NOMO-1 treated with DMSO at 0.1 percent for 48 hours (cell line): ENCODE results near the gene LUC7L3.
"Not testable (repeated sequence)": the region's sequence is repeated elsewhere in the genome, so short reads cannot be mapped to it uniquely, and the experiment has no call there.

ENCODE experiments used
- DNase-seq: peaks from one replicate; lab custom pipeline; 2025; ENCODE audit not compliant: unreplicated experiment; lab: John Stamatoyannopoulos, UW

The LUC7L3 gene

DNA sequence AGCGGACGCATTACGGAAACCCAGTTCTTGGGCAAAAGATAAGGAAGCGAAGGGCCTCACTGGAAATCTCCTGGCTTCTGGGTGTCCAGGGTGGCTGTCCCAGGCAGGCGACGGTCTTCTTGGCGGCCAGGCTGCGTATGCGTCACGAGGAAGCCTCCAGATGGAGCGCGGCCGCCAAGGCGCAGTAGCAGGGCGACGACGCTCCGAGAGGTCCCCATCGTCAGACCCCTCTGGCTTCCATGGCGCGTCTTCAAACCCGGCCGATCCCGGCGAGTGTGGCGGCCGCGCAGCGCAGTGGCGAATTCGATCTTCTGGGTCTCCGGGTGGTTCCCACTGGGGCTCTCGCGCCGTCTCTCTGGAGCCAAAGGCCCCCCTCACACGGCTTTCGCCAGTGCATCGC is 61.8 kb downstream of the LUC7L3 start:
- DNase-seq: no peak

DNA sequence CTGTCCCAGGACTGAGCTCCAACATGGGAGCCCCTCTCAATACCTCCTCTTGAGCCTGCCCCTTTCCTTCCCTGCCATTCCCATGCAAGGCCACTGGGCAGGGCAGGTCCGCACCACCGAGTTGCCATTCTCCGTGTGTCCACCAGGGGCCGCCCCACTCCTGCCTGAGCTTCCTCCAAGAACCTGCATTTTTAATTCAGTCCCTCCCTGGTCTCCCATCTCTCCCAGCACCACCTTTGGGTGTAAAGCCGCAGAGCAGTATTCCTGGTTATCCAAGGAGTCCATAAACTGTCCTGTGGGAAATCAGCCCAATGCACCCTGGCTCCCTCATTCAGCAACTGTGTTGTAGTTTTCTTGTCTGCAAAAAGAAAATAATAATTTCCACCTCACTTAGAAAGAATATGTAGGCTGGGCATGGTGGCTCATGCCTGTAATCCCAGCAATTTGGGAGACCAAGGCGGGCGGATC is 63.8 kb downstream of the LUC7L3 start:
- peak; percentile 76 for DNase-seq

DNA sequence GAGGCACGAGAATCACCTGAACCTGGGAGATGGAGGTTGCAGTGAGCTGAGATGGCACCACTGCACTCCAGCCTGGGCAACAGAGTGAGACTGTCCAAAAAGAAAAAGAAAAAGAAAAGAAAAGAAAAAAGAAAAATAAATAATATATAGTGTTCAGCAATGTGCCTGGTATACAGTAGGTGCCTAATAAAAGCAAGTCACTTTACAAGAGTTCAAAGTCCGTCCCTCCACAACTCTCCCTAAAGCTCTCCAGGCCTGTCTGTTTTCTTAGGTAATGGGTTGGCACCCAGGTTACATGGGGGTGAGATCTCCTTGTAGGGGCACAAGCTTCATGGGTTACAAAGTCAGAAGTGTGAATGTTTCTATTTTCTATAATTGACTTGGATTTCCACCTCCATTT is 64.5 kb downstream of the LUC7L3 start:
- no peak for DNase-seq

DNA sequence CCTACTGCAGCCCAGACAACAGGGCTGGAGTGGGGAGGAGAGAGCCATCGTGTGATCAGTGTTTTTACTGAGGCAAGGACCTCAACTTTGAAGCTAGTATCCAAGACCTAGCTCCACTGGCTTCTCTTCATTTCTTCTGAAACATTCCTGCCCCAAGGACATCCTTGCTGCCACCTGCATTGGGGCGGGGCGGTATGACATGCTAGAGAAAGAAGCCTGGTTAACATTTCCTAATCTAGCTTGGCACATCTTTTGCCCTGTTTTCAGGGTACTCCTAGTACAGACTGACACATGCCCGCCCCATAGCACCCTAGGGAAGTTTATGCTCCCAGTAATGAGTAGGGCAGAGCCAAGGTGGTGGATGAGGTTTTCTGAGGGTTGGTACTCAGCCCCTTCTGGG is 65.7 kb downstream of the LUC7L3 start:
- DNase-seq: no peak

DNA sequence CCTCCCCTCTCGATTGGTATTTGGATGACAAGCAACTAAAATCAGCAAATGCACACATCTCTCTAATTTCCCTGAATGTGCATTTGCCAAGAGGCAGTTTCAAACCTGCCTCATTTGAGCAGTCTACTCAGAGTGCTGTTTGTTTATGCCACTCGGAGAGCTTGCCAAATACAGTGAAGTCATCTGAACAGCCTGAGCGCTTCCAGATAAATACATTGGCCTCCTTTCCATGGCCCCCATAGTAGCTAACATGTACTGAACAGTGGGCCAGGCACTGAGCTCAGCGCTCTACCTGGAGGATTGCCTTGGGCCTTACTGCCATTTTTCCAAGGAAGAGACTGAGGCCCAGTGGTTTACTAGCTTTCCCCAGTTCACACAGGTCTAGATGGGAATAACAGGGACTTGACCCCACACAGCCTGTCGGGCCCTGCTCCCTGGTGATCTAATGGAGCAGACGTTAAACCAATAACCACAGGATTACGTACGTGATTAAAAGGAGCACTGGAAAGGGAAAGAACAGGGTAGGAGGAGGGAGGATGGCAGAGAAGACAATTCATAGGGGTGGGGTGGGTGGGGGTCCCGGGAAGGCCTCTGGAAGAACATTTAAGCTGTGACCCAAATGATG is 66.7 kb downstream of the LUC7L3 start:
- DNase-seq: no peak

DNA sequence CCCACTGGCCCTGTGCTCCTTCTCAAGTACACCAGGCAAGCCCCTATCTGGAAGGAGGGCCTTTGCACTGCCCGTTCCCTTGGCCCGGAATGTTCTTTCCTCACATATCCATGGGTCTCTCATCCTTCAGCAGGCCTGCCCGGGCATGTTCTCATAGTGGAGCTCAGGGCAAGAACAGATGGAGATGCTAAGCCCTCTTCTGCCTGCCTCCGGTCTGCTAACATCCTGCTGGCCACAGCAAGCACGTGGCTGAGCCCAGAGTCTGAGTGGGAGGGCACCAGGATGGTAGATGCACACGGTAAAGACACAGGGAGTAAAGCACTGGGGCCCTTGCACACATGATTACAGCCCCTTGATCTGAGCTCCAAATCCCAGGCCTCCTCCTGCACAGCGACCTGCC is 67.7 kb downstream of the LUC7L3 start:
- no peak for DNase-seq

DNA sequence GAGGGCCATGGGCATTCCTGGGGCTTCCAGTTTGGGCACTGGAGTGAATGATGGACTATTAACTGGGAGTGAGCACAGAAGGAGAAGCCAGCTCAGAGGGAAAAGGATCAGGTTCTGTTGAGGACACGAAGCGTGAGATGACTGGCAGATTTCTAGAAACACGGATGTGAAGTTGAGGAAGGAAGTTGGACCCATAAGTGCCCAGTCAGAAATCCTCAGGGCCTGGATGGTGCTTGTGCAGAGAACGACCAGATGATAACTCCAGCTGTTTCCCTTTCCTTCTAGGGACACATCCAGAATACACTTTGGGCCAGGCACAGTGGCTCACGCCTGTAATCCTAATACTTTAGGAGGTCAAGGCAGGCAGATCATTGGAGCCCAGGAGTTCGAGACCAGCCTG is 71.2 kb downstream of the LUC7L3 start:
- DNase-seq: no peak

DNA sequence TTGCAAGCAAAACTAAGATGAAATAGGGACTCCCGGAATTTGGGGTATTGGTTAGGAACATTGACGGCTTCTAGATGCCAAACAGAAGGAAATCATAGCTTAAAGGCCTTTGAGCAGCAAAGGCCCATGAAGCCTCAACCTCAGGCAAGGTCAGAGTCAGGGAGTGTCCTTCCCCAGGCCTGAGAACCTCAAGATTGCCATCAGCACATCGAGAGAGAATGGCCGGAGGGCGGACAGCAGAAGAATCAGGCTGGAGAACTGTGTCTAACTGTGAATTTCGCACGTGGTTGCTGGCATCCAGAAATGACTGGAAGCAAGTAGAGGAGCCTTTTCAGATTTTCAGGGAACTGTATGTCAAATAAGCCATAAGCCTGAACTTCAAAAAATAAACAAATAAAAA is 72.7 kb downstream of the LUC7L3 start:
- DNase-seq: no peak

DNA sequence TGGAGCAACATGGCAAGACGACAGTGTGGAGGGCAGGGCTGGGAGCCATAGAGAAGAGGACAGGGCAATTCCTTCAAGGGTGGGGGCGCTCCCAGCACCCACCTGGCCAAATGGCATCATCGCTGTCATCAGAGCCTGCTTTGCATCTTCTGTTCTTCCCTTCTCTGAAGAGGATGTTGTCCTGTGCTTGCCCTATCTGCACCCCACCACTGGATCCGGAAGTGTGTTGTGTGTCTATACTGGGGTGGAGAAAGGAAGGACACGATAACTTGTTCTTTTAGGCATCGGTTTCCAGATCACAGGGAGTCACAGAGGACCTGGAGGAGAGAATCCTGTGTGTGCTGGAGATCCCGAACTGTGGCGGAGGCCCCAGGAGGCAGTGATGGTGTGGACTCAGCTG is 73.6 kb downstream of the LUC7L3 start:
- DNase-seq: no peak

DNA sequence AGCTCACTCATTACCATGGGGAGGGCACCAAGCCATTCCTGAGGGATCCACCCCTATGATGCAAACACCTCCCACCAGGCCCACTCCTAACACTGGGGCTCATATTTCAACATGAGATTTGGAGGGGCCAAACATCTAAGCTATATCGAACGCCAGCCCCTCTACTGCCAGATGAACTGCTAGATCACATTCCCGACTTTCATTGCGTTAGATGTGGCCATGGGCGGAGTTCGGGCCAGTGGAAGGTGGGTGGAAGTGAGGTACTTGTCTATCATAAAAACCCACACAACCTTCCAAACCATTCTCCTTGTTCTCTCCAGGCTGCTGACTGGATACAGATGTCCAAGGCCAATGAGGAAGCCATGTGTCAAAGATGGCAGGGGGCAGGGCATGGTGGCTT is 75.0 kb downstream of the LUC7L3 start:
- DNase-seq: no peak

DNA sequence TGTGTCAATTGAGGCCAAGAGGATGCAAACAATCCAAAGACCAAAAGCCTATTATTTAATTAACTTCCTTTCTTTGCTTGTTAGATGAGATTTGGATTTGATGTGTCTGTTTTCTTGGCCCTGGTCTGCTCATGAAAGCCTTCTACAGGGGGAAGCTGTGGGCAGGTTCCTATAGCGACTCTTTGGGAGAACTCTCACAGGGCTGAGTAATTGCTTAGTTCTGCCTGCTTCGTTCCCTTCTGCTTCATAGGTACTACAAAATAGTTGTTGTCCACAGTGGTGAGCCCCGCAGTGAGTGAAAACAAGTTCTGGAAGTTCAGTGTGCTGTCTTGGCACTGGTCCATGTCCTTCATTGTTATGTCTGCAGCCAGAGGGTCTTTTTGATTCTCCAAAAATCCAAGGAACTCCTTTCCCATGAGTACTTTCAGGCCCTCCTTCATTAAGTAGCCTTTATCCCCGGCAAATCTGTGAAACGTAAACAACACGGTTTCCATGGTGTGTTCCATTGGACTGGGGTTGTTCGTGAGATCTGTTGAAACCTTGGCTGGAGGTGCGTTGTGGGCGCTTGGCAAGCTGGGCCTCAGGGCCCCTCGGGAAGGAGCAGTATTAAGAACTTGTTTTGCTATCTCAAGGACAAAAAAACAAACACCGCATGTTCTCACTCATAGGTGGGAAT is 77.9 kb downstream of the LUC7L3 start:
- peak; percentile 40 for DNase-seq

DNA sequence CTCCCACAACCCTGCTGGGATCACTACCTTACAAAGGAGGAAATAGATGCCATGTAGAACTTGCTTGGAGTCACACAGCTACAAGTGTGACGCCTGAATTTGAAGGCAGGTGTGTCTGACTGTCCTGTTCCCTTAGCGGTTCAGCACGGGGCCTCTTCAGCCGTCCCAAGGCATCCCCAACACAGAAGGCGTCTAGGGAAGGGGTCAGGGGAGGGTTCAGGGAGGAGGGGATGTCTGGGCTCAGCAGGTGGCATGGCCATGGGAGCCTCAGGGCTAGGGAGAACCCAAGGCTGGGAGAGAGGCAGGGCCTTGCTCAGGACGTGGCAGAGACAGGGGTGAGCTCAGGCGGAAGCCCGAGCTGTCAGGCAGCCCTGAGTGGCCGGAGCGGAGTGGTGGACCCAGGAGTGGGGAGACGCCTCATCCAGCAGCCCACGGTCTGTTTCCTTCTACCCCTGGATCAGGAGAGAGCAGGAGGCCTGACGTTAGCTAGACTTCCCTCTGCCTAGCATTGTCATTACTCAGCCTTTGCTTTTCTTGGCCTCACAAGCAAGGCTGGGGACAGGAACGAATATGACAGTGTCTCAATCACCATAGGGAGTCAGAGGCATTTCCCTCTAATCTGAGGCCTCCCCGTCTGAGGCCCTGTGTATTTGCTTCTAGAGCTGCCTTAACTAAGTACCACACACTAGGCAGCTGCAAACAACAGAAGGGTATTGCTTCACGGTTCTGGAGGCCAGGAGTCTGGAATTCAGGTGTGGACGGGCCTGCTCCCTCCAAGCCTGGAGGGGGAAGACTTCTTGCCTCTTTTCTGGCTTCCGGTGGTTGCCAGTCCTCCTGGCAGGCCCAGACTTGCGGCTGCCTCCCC is 79.3 kb downstream of the LUC7L3 start:
- no peak for DNase-seq

DNA sequence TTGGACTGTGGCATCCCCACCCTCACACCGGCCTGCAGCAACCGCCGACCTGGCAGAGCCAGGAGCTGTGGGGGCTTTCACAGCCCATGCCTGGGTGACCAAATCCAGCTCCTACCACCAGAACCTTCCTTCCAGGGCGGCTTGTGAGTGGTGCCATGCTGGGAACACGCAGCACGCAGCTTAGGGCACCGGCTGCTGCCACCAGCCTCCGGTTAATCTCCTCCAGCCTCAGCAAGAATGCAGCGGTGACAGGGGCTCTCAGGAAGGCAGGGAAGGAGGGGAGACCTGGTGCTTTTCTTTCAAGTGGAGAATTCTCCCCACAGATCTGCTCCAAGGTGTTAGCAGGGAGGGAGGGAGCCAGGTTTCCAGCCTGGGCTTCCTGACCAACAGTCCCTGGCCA is 80.2 kb downstream of the LUC7L3 start:
- no peak for DNase-seq

DNA sequence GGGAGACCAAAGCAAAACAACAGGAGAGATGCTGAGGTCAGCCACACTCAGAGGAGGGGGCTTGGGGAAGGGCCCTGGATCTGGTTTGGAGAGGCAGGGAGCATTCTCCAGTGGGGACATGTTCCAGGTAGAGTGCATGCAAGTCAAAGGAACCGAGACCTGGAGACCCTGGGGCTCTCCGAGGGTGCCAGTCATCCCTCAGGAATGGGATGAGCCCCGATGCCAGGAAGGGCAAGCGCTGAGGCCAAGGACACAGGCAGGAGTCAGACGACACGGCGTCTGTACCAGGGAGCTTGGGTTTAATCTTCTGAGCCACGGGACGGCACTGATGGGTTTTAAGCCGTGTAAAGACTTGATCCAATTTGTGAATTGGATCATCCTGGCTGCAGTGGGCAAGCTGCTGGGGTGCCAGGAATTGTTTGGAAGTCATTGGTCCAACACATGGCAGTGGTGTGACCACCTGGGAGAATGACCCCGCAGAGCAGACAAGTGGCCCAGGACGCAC is 80.8 kb downstream of the LUC7L3 start:
- no peak for DNase-seq

DNA sequence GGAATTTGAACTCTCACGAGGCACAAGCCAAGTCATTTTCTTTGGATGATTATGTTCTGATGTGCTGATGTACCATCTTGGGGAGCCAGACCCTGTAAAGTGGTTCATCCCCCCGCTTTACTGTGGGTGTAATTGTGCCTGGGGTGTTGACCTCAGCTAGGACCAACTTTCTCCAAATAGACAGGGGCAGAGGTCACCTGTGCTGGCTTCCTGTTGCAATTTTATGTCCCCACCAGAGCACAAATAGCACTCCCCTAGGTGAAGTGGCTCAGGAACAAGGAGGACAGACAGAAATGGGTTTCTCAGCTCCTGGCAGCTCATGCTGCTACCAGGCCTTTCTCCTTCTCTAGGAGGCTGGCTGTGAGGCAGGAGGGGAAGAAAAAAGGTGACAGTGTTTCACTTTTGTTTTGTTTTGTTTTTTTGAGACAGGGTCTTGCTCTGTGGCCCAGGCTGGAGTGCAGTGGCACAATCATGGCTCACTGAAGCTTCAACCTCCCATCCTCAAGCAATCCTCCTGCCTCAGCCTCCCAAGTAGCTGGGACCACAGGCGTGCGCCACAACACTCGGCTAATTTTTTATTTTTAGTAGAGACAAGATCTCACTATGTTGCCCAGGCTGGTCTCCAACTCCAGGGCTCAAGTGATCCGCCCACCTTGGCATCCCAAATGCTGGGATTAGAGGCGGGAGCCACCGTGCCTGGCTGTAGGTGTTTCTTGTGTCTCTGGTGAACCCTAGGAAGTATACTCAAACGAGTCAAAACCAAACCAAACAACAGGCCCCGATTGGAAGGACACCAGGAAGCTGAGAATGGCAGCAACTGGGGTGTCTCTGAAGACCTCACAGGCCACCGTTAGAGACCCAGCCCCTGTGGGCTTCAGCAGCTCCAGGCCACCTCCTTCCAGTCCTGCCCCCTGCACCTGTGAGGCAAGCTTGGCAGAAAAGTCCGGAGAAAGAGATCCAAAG is 83.5 kb downstream of the LUC7L3 start:
- no peak for DNase-seq

DNA sequence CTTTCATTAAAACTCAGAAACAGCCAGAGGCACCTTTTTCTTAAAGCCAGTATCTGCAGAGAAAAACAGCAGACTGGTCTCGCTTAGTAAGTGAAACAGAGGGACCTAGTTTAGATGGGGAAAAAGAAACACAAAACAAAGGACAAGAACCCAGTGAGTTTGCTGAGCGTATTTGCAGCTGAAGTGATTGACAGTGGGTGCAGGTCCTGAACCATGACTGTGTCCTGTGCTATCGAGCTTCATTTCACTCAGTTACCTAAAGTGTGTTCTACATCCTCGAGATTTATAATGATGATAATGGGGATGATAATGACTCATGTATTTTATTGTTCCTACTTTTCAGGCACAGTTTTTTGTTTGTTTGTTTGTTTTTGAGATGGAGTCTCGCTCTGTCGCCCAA is 84.3 kb downstream of the LUC7L3 start:
- DNase-seq: no peak

DNA sequence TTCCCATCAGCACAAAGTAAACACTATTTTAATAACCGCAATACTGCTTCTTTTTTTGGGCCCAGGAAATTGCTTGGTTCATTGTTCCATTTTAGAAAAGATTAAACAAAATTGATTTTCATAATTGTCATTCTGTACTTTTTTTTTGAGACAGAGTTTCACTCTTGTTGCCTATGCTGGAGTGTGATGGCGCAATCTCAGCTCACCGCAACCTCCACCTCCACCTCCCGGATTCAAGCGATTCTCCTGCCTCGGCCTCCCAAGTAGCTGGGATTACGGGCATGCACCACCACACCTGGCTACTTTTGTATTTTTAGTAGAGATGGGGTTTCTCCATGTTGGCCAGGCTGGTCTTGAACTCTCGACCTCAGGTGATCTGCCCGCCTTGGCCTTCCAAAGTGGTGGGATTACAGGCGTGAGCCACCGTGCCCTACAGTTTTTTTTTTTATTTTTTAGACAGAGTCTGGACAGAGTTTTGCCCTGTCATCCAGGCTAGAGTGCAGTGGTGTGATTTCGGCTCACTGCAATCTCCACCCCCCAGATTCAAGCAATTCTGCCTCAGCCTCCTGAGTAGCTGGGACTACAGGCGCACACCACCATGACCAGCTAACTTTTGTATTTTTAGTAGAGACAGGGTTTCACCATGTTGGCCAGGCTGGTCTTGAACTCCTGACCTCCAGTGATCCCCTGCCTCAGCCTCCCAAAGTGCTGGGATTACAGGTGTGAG is 85.5 kb downstream of the LUC7L3 start:
- not testable (repeated sequence) for DNase-seq

DNA sequence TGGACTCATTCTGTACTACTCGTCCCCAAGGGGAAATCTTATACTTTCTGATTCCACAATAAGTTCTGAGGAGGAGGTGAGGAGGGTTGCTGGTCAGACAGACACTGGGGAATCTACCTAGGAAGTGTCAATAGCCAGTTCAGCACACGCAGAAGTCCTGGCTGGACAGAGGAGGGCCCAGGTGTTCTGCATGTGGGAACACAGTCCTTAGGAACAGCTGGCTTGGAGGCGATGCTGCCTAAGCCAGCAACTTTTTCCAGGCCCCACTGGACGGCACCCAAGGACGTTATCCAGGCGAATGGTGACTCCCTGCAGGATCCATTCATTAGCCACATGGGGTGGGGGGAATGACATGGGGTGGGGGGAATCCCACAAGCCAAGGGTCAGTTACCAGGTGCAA is 86.1 kb downstream of the LUC7L3 start:
- DNase-seq: no peak
